ENCODE results near the gene RPA3. TPM values are rescaled to one million over a fixed set of nuclear protein-coding genes. Genes with fewer than 3 reads are reported as not detected.

RPA3 gene
- total RNA-seq, 1 donor from 2014 or later, result 28.5 TPM

- no peak for ATAC-seq
Measured at GRCh38 chr7:7652798-7653540, 65.4 kb downstream of the RPA3 start.

- ATAC-seq, result no peak
Measured at GRCh38 chr7:7651479-7651878, 66.9 kb downstream of the RPA3 start.

DNA sequence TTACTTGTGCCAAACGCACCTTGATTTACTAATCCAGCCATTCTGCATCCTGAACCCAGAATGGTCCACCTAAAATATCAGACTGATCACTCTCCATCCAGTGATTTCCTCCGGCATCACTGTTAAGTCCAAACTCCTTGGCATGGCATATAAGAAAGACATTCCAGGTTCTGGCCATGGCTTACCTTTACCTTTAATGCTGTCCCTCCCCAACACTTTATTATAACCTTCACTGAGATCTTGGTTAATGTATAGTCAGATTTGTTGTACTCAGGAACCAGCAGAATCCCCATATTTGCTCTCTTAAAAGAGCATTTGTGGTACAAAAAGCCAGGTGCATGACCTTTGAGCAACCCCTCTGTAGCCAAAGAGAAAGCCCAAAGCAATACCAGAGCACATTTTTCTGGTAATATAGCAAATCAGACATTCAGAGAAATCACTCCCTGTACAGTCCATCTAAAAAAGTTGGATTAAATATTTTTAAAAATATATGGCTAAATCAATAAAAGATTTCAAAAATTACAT is 67.7 kb downstream of the RPA3 start:
- no peak for ATAC-seq

DNA sequence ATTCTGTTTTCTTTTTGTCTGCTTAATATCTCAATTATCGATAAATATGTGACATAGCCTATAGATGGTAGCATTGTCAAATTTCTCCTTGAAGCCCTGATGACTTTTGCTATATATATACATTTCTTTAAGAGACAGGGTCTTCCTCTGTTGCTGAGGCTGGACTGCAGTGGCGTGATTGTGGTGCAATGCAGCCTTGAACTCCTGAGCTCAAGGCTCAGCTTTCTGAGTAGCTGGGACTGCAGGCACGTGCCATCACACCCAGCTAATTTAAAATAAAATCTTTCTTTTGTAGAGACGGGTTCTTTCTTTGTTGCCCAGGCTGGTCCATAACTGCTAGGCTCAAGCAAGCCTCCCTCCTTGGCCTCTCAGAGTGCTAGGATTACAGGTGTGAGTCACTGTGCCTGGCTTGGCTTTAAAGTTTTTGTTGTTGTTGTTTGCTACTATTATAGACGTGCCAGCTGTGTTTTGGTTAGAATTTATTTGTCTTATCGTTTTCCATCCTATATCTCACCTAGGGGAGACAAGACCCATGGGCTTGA is 70.8 kb downstream of the RPA3 start:
- peak; percentile 10 for ATAC-seq

GRCh38 chr7:7642081-7642480 is 76.3 kb downstream of the RPA3 start:
- no peak for ATAC-seq

DNA sequence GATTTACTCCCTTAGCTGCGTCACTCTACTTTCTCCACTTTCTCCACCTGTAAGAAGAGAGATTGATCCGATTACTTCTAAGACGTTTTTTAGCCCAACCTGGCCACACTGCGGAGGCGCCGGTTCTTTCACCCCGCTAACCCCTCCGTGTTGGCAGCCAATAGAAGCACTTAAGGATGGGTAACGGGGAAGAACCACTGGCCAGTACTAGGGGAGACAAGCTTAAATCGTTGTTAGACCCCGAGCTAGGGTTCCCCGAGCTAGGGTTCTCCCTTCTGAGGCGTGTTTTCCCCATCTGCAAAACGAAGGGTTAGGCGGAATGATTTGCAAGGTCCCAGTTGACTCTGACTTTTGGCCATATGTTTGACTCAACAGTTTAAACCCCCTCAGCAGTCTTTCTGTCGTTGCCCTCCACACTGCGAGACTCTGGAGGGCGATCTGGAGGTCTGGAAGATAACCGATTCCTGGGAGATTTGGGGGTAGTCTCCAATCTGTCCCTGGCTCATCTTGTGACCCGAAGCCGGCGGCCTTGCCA is 77.2 kb downstream of the RPA3 start:
- no peak for ATAC-seq

DNA sequence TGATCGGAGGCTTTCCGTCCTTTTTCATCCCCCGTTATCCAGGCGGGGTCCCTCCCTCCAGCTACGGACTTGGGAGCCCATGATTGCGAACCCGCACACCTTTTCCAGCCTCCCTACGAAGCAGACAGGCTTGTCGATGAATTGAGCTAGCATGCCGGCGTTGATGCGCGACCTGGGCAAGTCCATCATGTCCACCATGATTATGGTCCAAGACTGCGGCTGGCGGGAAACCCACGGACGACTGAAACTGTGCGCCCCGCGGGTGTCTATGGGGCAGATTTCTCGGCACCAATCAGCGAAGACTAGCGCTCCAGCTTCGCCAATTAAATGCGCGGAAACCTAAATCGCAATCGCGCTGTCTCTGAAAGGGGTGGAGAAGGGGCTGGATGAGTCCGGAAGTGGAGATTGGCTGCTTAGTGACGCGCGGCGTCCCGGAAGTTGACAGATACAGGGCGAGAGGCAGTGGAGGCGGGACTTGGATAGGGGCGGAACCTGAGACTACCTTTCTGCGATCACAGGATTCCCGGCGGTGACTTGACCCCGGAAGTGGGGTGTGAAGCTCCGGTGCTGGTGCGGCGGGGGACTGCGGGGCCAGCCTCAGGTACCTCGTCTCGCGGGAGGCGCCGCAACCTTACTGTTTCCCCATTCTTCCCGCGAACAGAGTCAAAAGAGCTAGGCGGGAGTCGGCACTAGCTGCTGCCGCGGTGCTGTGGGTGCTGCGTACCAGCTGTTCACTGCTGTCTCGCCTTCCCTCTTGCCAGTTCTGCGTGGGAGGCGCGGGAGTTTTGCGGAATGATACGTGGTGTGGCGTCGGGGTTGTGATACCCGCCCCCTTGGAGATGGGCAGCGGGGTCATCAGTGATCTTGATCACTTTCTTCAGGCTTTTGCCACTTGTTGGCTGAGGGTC is 77.9 kb downstream of the RPA3 start, which contains the start of gene UMAD1:
Gene UMAD1, plus strand, starts transcription at position 532 of the 908 bp plus-strand sequence. CDS start 32,620 bp downstream, outside the sequence.
- peak; percentile 100 for ATAC-seq

GRCh38 chr7:7639847-7640220 is 78.6 kb downstream of the RPA3 start:
- ATAC-seq, result no peak

GRCh38 chr7:7639421-7639820 is 79.0 kb downstream of the RPA3 start:
- no peak for ATAC-seq

DNA sequence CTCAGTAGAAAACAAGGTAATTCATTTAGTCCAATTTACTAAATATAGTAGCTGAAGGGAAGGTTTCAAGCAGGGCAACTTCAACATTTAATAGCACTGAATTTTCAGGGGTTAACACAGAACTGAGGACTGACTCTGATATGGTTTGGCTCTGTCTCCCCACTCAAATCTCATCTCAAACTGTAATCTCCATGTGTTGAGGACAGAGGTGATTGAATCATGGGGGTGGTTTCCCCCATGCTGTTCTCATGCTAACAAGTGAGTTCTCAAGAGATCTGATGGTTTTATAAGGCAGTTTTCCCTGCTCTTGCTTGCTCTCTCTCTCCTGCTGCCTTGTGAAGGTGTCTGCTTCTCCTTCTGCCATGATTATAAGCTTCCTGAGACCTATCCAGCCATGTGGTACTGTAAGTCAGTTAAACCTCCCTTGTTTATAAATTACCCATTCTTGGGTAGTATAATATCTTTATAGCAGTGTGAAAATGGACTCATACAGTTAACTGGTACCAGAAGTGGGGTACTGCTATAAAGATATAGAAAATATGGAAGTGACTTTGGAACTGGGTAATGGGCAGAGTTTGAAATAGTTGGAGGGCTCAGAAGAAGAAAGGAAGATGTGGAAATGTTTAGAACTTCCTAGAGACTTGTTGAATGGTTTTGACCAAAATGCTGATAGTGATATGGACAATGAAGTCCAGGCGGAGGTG is 87.6 kb downstream of the RPA3 start:
- no peak for ATAC-seq

DNA sequence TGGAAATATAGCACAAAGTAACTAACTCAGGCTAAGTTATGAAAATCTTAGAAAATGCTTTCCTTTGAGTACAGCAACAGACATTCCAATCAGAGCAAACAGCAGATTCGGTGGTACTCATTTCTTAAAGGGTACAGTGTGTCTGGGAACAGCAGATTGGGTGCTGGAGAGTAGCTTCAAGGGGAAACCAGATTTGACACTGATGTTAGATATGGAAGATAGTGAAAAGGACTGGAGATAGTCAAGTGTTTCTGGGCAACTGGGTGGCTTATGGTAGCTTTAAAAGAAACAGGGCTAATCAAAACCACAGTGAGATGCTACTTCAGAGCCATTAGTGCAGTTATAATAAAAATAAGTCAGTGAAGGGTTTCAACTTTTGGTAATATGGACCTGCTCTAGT is 89.9 kb downstream of the RPA3 start:
- no peak for ATAC-seq

DNA sequence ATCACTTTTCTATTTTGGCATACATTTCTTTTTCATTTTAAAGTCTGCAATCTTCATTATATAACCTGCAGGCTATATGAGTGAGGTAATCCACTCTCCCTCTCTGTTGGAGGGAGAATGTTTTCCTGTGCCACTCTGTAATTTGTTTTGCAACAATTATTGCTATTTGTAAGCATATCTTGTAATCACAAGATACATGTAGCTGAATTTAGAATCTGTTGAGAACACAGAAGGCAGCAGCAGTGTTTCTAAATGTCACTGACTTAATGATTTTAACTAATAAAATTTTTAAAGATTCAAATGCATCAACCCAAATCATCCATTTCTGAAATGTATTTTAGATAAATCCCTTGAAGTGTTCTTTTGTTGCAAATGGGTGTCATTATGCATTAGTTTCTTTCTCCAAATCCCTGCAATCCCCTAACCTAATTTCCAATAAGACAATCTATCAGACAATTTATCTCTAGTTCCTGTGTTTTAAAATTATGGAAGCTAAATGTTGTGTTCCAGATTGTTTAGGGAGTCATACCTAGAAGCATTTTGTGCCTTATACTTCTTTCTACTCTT is 97.7 kb downstream of the RPA3 start:
- no peak for ATAC-seq

- ATAC-seq, result no peak
Measured at GRCh38 chr7:7620236-7620635, 98.2 kb downstream of the RPA3 start.

- ATAC-seq, result no peak
Measured at GRCh38 chr7:7618410-7618809, 100.0 kb downstream of the RPA3 start.

DNA sequence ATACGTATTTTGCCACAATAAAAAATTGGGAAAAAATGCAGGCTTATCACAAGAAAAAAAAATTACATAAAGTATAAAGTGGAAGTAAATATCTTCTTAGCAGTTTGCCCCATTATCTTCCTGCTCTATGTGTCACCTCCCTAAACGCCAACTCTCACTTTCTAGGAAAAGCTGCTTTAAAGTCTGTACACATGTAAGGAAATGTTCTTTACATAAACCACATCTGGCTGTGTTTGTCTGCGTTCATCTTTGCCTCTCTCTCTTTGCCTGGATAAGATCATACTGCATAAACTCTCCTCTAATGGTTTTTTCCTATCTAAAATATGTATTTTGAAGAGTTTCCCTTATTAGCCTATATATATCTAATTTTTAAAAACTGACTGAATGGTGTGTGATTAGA is 100.9 kb downstream of the RPA3 start:
- no peak for ATAC-seq

GRCh38 chr7:7614018-7614741 is 104.2 kb downstream of the RPA3 start:
- no peak for ATAC-seq

DNA sequence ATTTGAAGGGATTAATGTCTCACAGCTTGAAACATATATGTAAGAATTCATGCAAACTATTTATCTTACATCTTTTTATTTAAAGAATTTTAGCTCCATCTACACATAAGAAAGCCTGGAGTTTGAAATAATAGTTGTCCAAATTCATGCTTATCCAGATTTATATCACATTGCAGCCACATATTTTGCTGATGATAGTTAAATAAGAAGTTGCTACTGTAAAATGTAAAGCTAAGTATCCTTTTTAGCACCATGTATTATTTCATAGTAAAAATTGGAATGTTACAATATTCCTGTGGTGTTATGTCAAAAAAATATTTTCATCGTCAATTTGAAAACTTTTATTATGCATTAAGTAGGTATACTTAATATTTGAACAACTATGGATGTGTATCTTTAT is 105.2 kb downstream of the RPA3 start:
- no peak for ATAC-seq

GRCh38 chr7:7612519-7612918 is 105.9 kb downstream of the RPA3 start:
- no peak for ATAC-seq

GRCh38 chr7:7609330-7609729 is 109.1 kb downstream of the RPA3 start:
- ATAC-seq, result no peak

- ATAC-seq, result no peak
Measured at GRCh38 chr7:7607010-7607409, 111.4 kb downstream of the RPA3 start.

DNA sequence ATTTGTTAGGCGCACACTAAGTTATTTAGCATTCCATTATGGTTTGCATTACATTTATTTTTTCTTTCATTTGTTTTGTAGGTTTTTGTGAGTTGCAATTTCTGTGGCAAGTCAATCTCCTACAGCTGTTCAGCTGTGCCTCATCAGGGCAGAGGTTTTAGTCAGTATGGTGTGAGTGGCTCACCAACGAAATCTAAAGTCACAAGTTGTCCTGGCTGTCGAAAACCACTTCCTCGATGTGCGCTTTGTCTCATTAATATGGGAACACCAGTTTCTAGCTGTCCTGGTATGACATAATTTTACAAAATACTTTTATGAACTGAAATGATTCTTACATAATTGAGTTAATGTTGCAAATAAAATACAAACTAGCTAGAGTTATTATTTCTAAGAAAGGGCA is 122.2 kb downstream of the RPA3 start:
- no peak for ATAC-seq

All from esophagus mucosa (tissue), 1 donor.